HG03097 (cell line): Measurements from ENCODE around the gene INPP1.
A peak's percentile ranks its signal among the peaks of the same experiment; 100 is the strongest.

Source experiments
- ATAC-seq: cut with Tn5 transposase; IDR thresholded peaks from one replicate; pipeline ENCODE4 v1.9.1; 2021; ENCODE audit not compliant: unreplicated experiment, low FRiP score

INPP1 gene

DNA sequence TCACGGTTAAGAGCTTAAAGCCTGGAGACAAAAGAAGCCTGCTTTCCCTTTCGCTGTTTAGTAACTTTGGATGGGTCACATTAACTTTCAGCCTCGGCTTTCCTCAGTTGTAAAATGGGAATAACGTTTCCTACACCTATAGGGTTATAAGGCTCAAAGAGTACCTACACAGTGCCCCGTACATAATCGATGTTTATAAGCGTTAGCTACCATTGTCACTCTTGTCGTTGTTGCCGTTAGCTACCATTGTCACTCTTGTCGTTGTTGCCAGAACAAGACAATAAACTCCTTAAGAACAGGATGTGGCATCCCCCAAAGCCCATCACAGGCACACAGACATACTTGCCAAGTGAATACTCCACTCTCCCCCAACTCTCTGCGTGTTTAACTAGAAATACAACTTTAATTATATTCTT lies 63.9 kb downstream of the INPP1 start:
- no peak for ATAC-seq

DNA sequence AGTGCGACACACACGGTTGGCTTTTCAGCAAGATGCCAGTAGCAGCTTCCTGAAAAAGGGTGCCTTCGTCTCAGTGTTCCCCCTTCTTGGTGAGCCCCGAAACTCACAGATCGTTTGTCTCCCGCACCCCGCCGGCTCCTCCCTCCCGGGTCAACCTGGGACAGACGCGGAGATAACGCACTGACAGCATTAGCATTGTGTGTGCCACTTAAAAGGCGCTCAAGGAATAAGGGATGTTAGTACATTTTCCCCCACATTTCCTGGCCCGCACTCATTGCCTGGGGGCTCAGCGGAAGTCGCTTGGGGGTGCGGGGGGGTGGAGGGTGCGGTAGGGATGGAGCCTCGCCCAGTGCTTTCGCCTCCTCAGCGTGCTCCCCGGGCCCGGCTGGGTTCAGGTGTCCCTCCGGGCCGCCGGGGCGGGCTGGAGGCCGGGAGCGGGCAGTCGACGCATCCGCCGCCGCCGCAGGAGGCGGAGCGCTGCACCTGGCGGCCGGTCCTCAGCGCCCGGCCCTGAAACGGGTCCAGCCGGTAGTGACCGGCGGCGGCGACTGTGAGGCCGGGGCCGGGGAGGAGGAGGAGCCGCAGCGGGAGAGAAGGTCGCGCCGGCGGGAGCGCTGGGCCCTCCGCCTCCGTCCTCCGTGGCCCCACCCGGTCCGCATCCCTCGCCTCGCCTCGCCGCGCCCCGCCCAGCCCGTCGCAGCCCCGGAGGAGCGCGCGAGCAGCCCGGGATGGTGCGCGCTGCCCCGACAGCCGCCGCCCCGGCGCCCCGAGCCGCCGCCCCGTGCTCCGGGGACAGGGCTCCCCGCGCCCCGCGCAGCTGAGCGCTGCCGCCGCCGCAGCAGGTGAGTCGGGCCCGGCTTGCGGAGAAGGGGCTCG lies 64.5 kb downstream of the INPP1 start, which contains the start of gene MFSD6:
TSS of gene MFSD6 (plus strand) at position 694 of the 876 bp plus-strand sequence. CDS start 27,675 bp downstream, outside the sequence.
- peak; percentile 55 for ATAC-seq

GRCh38 chr2:190408538-190409271 lies 65.3 kb downstream of the INPP1 start:
- ATAC-seq = peak; percentile 52

DNA sequence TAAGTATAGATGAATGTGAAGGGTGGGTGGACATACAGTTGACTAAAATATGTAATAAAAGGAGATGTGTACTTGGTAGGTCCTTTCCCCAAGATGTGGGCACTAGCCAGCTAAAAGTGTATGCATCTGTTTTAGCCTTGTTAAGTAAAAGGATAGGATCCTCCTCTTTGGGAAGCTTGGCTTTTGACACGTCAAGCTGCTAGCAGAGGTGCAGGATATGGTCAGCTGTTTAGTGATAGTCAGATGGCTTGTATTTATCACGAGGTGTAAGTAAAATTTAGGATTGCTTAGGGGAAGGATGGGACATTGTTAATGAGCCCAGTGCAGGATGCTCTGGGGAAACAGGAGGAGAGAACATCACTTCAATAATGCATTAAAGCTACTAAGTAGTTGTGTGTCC lies 66.2 kb downstream of the INPP1 start:
- ATAC-seq = no peak

DNA sequence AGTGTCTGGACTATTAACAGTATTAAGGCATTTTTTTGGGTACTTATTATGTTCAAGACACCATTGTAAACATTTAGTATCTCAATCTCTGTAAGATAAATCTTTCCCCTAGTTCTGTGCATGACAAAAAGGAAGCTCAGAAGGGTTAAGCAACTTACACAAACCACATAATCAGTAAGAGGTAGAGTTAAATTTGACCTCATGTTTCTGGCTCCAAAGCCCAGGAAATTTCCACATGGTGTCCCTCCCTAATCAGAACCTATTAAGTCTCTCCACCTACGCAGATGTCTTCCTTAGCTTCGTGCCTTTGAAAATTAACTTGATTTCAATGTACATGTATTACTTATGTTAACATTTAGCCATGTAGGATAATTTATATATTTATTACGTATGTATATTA lies 66.8 kb downstream of the INPP1 start:
- no peak for ATAC-seq

- no peak for ATAC-seq
Observed at GRCh38 chr2:190412966-190413365, 69.6 kb downstream of the INPP1 start.

- no peak for ATAC-seq
Observed at GRCh38 chr2:190413421-190413820, 70.0 kb downstream of the INPP1 start.

- no peak for ATAC-seq
Observed at GRCh38 chr2:190415251-190415650, 71.9 kb downstream of the INPP1 start.

- ATAC-seq = no peak
Observed at GRCh38 chr2:190415794-190416775, 72.7 kb downstream of the INPP1 start.

- no peak for ATAC-seq
Observed at GRCh38 chr2:190417045-190417842, 73.9 kb downstream of the INPP1 start.

- ATAC-seq = no peak
Observed at GRCh38 chr2:190418727-190419126, 75.3 kb downstream of the INPP1 start.

- ATAC-seq = no peak
Observed at GRCh38 chr2:190420801-190421200, 77.4 kb downstream of the INPP1 start.
